Colonic mucosa (tissue), 4 donors: ENCODE results near the gene PZP. TPM values are rescaled to one million over a fixed set of nuclear protein-coding genes. Genes with fewer than 3 reads are reported as not detected.
"Not testable (repeated sequence)": the region's sequence is repeated elsewhere in the genome, so short reads cannot be mapped to it uniquely, and the experiment has no call there.

Source experiments
- DNase-seq: peaks from one replicate; pipeline ENCODE4 v3.0.0-alpha.2; 2020
- H3K27ac ChIP-seq: fragments of 200-600 bp; one replicate; pipeline ENCODE4 v1.8.0; 2021
- H3K27me3 ChIP-seq: fragments of 200-600 bp; one replicate; pipeline ENCODE4 v1.8.0; 2021
- H3K36me3 ChIP-seq: fragments of 200-600 bp; one replicate; pipeline ENCODE4 v1.8.0; 2021
- H3K4me1 ChIP-seq: fragments of 200-600 bp; one replicate; pipeline ENCODE4 v1.8.0; 2021; ENCODE audit warnings: mild to moderate bottlenecking
- H3K4me3 ChIP-seq: fragments of 200-600 bp; one replicate; pipeline ENCODE4 v1.8.0; 2021
- H3K9ac ChIP-seq, 2 donors: one replicate each; pipeline ENCODE4 v1.7.0; 2013; ENCODE audit warnings: control low read depth in 2 of 2, low read depth in 2 of 2, low read length in 2 of 2
- H3K9me3 ChIP-seq: fragments of 200-600 bp; one replicate; pipeline ENCODE4 v1.8.0; 2021
- intact Hi-C: fragments of 100-400 bp; cut with DNase I; formaldehyde crosslinking; loops from one replicate; pipeline ENCODE4 v1.14.1; 2022
- total RNA-seq, 2 donors: library from RNA; stranded (reverse); fragmentation: NEBNext Ultra II Directional in 1 of 2; extraction: Animal tissue kit (Norgen Biotek cat#: 25700) in 1 of 2; gene quantifications; one replicate each; pipeline ENCODE4 v1.2.1, GENCODE V29; 2021
- TF ChIP-seq, protein P1 (sequence below): fragments of 200-600 bp; IDR thresholded peaks from one replicate; pipeline ENCODE4 v1.8.0; 2022; ENCODE audit warnings: antibody characterized with exemption, mild to moderate bottlenecking
- donor health status: healthy.
- donor health status: DM: no; HTN: no; CAD: no.
- donor health status: DM: no; HTN: no; CAD: no.

Gene PZP
- under 1 TPM in 1 of 2 donors, not detected in 1; 0.05 TPM for total RNA-seq

DNA sequence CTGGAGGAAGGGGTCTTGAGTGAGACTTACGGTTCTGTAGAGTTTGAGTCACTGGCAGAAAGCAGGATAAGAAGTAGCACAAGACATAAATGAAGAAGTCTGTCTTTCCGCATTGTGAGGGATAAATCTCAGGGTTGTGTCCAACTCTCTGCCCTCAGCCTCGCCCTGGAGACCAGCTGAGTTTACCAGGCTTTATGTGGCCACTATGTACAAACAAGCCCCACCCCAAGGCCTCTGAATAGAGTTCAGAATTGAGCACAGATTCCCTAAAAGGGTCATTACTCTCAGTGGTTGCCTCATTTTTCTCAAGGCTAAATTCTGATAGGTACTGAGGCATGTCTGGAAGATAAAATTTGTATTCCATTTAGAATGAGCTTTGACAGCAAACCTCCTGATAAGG lies at the start of gene PZP:
Gene PZP (minus strand): TSS at position 167 of the 400 bp plus-strand sequence. CDS start 54 bp downstream, at position 113.
- no peaks in the 10 kb centered on the region for H3K4me1 ChIP-seq
- no peak within 1 kb of the TSS for H3K9ac ChIP-seq
- intact Hi-C loops = no loop called here
- H3K27ac ChIP-seq = no peak within 1 kb of the TSS
- H3K4me3 ChIP-seq = no peak within 1 kb of the TSS
- TF ChIP-seq, protein P1, sequence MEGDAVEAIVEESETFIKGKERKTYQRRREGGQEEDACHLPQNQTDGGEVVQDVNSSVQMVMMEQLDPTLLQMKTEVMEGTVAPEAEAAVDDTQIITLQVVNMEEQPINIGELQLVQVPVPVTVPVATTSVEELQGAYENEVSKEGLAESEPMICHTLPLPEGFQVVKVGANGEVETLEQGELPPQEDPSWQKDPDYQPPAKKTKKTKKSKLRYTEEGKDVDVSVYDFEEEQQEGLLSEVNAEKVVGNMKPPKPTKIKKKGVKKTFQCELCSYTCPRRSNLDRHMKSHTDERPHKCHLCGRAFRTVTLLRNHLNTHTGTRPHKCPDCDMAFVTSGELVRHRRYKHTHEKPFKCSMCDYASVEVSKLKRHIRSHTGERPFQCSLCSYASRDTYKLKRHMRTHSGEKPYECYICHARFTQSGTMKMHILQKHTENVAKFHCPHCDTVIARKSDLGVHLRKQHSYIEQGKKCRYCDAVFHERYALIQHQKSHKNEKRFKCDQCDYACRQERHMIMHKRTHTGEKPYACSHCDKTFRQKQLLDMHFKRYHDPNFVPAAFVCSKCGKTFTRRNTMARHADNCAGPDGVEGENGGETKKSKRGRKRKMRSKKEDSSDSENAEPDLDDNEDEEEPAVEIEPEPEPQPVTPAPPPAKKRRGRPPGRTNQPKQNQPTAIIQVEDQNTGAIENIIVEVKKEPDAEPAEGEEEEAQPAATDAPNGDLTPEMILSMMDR = no peak
- no peaks in the 10 kb centered on the region for H3K36me3 ChIP-seq
- no peaks in the 10 kb centered on the region for H3K9me3 ChIP-seq
- no peaks in the 10 kb centered on the region for H3K27me3 ChIP-seq
- DNase-seq = no peak

DNA sequence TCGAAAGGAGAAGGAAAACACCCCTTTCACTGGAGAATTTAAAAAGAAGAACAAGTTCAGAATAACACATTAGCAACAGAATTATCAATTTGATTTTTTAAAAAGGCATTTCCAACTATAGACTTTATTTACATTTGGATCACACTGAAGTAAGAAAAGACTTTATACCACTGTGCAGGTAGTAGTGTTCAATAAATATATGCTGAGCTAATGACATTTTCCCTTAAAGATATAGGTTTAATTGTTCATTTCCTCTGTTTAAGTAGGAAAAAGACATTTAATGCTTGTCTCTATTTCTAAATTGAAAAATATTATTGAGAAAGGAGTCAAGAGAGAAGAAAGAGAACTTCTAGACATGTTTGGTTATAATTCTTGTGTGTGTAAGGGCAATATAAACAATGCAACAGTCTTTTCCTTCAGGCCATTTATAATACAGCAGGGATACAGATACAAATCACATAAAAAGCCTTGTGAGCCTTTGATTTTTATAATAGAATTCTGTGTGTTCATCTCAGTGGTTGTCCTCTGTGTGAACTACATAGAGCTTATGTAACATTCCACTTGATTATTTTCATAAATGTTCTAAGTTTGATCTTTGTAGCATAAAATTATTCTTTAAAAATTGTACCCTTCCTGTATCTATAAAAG lies 48.7 kb upstream of the PZP start:
- TF ChIP-seq, protein P1 = no peak
- H3K9me3 ChIP-seq = no peaks in the 10 kb centered on the region
- H3K27ac ChIP-seq = no peak overlapping the region
- H3K9ac ChIP-seq = no peak overlapping the region
- no peaks in the 10 kb centered on the region for H3K36me3 ChIP-seq
- H3K4me3 ChIP-seq = no peak overlapping the region
- no peaks in the 10 kb centered on the region for H3K4me1 ChIP-seq
- no peak for DNase-seq
- no peaks in the 10 kb centered on the region for H3K27me3 ChIP-seq
- intact Hi-C loops = no loop called here

DNA sequence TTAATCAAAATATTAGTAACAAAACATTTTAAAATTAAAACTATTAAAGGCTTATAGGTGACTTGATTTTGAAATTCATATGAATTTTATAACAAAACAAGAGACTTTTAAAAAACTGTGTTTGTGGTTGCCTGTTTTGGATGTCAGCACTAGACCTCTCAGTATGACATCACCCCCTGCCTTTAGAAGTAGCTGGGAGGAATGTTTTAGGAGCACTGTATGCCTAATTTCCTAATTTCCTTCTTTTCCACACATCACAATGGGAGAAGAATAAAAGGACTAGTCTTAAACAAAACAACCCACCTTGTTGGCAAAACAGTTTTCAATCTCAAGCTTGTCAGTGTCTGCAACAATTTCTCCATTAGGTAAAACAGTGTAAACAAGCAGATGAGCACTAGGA lies 48.1 kb upstream of the PZP start:
- intact Hi-C loops = no loop called here
- H3K4me3 ChIP-seq = no peak overlapping the region
- no peaks in the 10 kb centered on the region for H3K27me3 ChIP-seq
- H3K27ac ChIP-seq = no peak overlapping the region
- no peaks in the 10 kb centered on the region for H3K36me3 ChIP-seq
- TF ChIP-seq, protein P1 = no peak
- no peaks in the 10 kb centered on the region for H3K4me1 ChIP-seq
- no peaks in the 10 kb centered on the region for H3K9me3 ChIP-seq
- H3K9ac ChIP-seq = no peak overlapping the region
- no peak for DNase-seq

DNA sequence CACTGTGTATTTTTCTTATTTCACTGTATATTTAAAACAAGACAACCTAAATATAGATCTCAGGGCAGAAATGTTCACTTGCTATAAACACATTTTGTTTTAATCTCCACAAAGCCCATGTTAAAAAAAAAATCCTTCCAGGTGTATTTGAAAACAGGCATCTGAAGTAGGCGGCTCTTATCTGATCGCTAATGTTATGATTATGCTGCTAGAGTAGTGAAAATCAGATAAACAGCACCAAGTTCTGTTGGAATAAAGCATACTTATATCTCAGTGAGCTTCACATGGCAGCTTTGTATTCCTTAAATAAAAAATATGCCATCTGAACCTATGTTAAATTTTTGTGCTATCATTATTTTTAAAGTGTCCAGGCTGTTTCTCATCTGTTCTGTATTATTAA lies 47.6 kb upstream of the PZP start:
- Histone ChIP-seq H3K4me1 (no peaks in the 10 kb centered on the region), H3K9me3 (no peaks in the 10 kb centered on the region), H3K4me3 (no peak overlapping the region), H3K9ac (no peak overlapping the region), H3K27me3 (no peaks in the 10 kb centered on the region), H3K27ac (no peak overlapping the region), H3K36me3 (no peaks in the 10 kb centered on the region)
- TF ChIP-seq, protein P1 = no peak
- intact Hi-C loops = no loop called here
- DNase-seq = no peak

DNA sequence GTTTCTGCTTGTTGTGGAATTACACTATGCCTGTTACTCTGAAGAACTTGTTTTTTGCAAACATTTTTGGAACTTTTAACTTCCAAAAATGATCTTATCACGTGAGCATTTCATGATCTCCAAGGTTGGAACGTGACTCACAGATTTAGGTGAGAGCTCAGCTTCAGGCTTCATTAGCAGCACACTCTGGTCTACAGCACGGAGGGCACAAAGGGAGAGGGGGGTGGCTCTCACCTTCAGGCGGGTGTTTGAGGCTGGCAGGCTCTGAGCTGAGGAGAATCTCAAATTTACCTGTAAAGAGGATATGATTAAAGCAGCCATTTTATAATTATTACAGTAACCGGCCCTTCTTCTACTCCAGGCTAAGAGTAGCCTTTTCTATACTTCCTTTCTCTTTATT lies 45.3 kb upstream of the PZP start:
- Histone ChIP-seq H3K9ac (no peak overlapping the region), H3K27me3 (no peaks in the 10 kb centered on the region), H3K4me1 (no peaks in the 10 kb centered on the region), H3K36me3 (no peaks in the 10 kb centered on the region), H3K4me3 (no peak overlapping the region), H3K9me3 (no peaks in the 10 kb centered on the region), H3K27ac (no peak overlapping the region)
- DNase-seq = no peak
- TF ChIP-seq, protein P1 = no peak
- intact Hi-C loops = no loop called here

DNA sequence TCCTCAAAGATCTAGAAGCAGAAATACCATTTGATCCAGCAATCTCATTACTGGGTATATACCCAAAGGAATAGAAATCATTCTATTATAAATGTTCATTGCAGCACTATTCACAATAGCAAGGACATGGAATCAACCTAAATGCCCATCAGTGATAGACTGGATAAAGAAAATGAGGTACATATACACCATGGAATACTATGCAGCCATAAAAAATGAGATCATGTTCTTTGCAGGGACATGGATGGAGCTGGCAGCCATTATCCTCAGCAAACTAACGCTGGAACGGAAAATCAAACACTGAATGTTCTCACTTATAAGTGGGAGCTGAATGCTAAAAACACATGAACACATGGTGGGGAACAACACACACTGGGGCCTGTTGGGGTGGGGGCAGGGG lies 44.6 kb upstream of the PZP start:
- intact Hi-C loops, H3K4me3 ChIP-seq, H3K4me1 ChIP-seq, DNase-seq, H3K27me3 ChIP-seq, H3K36me3 ChIP-seq, H3K9ac ChIP-seq, H3K27ac ChIP-seq, H3K9me3 ChIP-seq: not testable (repeated sequence)
